Activated gamma-delta T cell treated with Interleukin-2 at 50 U/mL for 16 hours (primary cell): ENCODE data around the gene ROCK2.

Experiments
- DNase-seq: peaks from one replicate; pipeline ENCODE4 v3.0.0-alpha.2; 2020

Gene ROCK2

GRCh38 chr2:11224887-11225286 lies 119.5 kb downstream of the ROCK2 start:
- DNase-seq: no peak

GRCh38 chr2:11222845-11223244 lies 121.6 kb downstream of the ROCK2 start:
- no peak for DNase-seq

DNA sequence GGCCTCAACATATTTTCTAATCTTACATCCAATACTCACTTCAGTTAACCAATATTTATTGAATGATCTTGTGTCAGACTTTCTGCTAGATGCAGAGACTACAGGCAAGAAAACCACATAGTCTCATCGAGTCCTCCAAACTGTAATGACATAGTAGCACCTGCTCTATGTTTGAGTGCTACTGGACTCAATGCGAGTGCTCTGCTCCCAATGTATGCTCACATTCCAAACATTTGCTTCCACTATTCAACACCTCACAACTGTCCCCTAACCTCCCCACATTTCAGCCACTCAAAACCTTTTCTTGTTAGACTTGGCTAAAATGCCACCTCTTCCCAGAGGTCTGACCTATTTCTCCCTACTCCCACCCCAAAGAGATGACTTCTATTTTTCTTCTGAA lies 124.0 kb downstream of the ROCK2 start:
- DNase-seq: no peak

DNA sequence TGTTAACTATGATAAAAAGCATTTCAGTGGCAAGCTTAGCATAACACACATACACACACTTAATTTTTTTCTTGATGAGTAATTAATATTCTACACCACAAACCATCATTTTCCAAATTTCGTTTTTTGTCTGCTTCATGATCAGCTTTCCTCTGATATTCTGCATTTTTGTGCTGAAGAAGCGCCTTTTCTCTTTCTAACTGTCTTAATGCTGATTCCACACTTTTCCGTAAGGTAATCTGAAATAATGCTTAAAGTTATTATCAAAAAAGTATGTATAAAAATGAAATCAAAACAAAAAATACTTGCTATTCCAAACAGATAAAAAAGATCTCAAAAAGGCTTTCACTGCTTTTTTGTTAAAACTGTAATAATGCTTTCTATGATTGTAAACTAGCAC lies 129.0 kb downstream of the ROCK2 start:
- DNase-seq: no peak

- DNase-seq: no peak
These were observed 129.7 kb downstream of the ROCK2 start for GRCh38 chr2:11214770-11215169.

GRCh38 chr2:11213975-11214374 lies 130.5 kb downstream of the ROCK2 start:
- DNase-seq: no peak

DNA sequence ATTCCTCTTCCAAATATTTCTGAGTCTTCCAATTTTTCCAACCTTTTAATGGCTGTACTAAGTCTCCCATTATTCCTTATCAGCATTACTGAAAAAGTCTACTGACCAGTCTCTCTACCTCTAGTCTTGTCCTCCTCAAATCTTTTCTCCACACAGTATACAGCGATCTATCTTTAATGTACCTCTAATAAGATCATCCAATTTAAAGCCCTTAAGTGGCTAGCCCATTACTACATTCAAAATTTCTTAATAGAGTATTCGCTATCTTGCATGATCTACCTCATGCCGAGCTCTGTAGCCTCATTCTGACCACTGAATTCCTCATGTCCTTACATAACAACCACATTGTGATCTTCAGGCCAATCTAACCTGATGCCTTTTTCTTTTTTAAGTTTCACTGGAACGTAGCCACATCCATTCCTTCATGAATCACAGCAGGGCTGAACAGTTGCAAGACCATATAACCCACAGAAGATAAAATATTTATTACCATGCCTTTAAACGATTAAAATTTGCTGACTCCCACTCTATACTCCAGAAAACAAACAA lies 131.3 kb downstream of the ROCK2 start:
- no peak for DNase-seq

DNA sequence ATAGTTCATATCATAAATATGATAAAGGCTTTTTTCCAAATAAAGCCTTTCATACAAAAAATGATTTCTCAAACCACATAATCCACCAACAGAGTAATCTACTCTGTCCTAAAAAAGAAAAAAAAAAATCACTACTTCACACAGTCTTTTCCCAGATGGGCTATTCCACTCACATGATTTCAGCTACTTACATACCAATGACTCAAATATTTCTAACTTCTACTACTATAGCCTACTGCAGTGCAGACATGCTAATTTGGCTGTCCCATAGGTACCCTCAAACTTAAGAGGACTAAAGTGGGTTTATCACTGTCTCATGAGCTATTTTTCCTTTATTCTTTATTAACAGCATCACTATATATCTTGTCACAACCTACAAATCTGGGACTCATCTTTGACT lies 131.8 kb downstream of the ROCK2 start:
- no peak for DNase-seq

DNA sequence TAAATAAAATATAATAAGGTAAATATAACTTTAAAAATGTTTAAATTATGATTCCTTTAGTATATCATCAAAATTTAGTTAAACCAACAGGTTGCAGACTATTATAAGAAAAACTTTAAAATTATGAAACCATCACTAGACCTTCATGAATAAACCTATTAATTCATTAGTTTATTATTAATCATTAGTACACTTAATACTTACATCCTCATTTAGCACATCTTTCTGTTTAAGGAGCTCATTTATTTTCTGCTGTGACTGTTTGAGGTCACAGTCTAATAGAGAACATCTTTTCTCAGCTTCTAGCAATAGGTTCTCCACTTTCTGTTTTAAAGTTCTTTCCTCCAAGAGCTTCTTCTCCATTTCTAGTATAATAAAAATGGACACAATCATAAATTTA lies 136.4 kb downstream of the ROCK2 start:
- DNase-seq: no peak

DNA sequence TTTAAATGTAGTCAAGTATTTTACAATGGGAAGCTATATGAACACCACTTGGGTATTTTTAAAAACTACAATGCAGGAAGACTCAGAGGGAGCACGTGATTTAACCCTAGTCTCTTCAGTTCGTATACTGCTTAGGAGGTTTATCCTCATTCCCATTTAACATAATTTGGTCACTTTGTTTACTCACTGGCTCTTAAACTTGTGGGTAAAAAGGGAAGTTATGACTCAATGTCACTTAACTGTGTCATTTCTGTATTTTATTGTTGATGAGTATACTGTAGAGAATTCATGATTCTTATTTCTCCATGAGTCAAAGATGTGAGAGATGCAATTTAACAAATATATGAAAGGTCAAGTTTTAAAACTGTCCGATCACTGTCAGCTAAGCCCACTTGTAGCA lies 141.0 kb downstream of the ROCK2 start:
- DNase-seq: no peak

GRCh38 chr2:11201969-11202368 lies 142.5 kb downstream of the ROCK2 start:
- DNase-seq: no peak

DNA sequence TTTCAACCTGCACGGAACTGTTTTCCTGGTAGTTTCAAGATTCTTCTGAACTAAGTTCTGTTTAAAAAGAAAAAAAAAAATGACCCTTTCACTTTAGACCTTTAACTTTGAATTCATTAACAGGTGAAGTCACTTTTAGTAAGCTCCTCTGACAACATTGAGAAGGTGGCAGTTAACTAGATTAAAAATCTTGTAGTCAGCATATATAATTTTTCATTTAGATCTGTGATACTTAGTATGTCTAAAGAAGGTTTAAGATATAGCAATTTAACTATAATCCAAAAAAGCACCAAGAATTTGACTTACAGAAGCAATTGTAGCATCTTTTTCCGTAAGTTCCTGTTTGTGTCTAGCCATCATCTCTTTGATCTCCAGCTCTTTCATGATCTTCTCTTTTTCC lies 143.8 kb downstream of the ROCK2 start:
- DNase-seq: no peak

DNA sequence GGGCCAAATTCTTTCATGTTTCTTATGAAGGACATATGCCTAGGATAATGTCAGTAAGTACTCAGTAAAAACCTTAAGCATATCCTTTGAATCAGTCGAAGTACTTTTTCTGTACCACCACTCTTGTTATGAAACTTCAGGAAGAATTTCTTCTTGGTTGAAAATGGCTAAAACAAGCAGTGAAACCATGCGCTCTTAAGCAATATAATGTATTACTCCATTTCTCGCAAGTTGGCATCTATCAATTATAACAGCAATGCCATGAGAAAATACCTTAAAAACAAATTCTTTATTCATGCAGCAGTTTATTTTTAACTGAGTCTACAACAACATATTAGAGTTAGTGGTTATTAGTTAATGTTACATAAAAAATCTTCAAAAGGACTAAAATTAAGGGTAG lies 148.2 kb downstream of the ROCK2 start:
- no peak for DNase-seq

DNA sequence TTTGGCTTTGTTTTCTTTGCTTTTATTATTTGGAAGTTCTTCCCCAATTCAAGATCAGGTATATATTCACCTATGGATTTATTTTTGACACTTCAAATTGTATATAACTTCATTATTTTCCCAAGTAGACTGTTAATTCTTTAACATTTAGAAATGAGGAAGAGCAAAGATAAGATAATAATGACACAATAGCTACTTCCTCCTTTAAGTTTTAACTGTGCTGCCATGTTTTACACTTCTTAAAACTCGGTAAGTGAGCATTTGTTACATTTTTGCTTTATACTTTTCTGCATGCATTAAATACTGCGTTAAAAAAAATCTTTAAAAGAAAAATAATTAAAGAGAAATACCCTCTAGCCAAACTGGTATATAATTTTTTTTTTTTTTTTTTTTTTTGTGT lies 156.7 kb downstream of the ROCK2 start:
- DNase-seq: no peak

DNA sequence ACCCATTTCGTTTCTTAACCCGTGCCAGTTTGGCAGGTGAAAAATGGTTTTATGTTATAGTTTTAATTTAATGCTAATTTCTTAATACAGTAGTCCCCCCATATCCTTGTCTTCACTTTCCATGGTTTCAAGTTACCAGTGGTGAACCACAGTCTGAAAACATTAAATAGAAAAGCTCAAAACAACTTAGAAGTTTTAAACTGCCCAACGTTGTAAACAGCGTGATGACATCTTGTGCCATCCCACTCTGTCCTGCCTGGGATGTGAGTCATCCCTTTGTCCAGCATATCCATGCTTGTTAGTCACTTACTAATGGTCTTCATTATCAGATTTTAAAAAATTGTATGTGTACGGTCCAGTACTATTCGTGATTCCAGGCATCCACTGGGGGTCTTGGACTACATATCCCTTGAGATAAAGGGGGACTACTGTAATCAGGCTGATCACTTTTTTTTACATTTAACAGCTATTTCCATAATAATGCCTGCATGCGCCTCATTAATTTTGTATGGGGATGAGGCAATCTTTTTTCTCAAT lies 157.3 kb downstream of the ROCK2 start:
- no peak for DNase-seq

DNA sequence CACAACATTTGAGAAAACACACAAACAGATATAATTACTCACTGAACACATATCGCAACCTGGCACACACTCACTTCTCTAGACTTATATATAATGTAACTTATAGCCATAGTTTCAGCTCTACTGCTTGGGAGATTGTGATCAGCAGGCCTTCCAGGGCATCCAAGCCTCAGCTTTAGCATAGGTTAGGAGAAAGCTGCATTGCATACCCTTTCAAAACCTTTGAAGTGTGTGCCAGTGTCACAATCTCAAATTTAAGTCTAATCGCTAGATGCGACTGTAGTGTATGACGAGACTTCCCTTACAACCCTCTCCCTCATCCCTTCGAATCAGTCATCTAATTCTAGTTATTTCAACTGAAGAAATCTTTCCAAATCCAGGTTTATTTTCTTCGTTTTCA lies 158.3 kb downstream of the ROCK2 start:
- DNase-seq: no peak

- DNase-seq: no peak
These were observed 161.5 kb downstream of the ROCK2 start for GRCh38 chr2:11182951-11183350.

- DNase-seq: no peak
These were observed 163.8 kb downstream of the ROCK2 start for GRCh38 chr2:11180653-11181052.

GRCh38 chr2:11179899-11180298 lies 164.5 kb downstream of the ROCK2 start:
- no peak for DNase-seq

DNA sequence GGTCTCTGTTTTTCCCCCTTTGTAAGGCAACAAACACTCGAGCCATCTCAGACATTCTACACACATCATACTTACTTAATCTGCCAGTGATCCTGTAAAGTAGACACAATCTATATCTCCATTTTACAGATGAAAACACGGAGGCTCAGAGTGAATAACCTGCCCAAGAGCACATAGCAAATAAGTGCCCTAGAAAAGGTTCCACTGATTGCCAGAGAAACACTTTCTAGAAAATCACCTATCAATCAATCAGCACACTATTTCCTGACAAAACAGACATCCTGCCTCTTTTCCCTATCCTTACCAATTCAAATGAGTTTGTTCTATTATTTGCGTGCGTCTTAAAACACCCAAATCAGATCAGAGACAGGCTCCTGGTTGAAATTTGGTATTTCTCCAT lies 165.2 kb downstream of the ROCK2 start:
- no peak for DNase-seq

DNA sequence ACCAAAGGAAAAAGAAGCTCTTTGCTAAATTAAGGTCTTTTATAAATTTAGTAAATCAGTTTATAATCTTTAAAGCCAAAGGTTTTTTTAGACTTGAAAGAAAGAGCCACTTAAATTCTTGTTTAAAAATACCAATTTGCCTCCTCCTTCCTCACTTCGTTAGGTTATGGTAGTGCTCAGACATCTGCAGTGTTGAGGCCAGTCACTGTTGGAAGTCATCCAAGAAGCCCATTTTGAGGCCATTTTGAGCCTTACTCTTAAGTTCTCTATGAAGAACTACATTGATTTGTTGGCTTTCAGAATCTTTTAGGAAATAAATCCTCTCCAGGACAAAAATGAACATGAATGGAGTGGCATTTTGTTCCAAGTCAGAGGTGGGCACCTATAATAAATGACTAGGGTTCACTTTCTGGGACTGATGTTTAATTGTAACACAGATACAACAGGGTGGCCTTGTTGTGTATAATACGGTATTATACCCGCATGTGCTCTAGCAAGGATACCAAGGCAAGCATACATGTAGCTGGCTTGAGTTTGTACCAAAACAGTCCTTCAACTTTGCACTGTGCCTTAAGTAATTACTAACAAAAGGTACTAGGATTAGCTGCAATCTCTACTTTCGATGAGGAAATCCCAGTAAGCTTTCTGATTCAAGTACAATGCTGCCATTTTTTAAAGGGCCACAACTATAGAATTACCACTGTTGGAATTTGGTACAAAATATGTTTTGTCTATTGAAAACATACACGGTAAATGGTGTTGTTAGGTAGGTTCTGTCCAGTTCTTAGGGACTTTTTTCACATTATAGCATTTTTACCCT lies 166.4 kb downstream of the ROCK2 start:
- no peak for DNase-seq

DNA sequence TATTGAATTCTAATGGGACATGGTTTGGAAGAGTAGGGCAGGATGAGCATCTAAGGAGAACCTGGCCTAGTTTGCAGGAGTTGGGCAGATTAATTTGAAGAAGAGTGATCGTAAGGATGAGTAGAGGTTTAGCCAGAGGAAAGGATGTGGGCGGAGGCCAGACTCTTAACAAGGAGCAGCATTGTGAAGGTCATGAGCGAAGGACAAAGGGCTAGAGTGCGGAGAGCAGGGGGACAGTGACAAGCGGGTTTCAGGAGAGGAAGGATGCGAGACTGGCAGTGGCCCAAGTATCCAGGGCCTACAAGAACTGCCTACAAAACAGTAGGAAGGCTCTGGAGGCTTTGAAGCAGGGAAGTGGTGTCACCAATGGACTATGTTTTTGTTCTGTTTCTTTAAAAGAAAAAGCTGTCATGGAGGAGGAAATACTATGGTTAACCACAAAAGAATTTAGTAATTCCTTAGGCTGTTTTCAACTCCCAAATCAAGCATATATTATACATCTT lies 169.1 kb downstream of the ROCK2 start:
- no peak for DNase-seq

- DNase-seq: no peak
These were observed 170.2 kb downstream of the ROCK2 start for GRCh38 chr2:11174222-11174621.

DNA sequence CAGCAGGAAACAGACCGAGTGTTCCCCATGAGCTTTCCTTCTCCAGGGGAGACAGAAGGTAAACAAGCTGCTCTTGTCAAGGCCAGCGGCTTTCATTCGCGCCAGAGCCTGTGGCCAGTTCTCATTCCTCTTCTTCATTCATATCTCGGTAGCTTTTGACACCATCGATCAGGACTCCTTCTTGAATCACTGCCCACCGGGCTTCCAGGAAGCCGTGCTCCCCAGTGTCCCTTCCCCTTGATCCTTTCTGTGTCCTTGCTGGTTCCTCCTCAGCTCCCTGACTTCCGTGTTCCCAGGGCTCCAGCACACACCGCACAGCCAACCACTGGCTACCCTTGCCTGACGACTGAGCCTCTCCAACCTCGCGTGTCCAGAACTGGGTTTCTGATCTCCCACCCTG lies 175.1 kb downstream of the ROCK2 start:
- no peak for DNase-seq

- DNase-seq: no peak
These were observed 175.9 kb downstream of the ROCK2 start for GRCh38 chr2:11168488-11168887.
